Measurements from ENCODE around the gene IGF2BP3.
A peak's percentile ranks its signal among the peaks of the same experiment; 100 is the strongest.

Gene IGF2BP3

DNA sequence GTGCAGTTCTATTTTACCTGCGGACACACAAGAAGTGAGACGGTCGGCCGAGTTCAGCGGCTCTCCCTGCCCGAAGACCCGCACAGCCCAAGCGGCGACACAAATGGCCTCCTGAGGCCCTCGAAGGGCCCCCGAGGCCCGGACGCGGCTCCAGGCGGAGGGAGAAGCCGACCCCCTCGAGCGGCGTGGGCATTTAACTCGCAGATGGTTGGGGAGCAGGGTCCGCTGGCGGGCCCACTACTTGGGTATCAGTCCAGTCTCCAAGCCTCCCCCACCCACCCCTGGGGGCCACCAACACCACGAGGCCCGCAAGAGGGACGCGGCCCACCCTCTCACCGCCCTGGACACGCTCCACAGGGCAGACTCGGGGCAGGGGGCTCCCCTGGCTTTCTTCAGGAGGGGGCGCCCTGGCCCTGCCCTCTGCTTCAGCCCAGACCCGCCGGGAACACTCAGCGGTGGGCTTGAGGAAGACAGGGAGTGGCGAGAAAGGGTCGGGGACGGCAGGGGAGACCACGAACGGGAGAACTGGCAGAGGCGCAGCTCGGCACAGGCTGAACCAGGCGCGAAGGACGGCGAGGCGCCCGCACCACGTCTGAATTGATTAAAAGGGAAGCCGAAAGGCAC, 1.7 kb downstream of the IGF2BP3 start:
- no peaks in the 10 kb centered on the region for H3K9me3 ChIP-seq (ENCODE audit: low read length)
- no peak overlapping the region for H2AFZ ChIP-seq (ENCODE audit: low read depth, low read length)
- peaks cover 6% of the 10 kb centered on the region for H3K36me3 ChIP-seq (ENCODE audit: insufficient read depth, low read length)
- H3K27me3 ChIP-seq (ENCODE audit: insufficient read depth, low read length): no peaks in the 10 kb centered on the region
- H3K4me1 ChIP-seq (ENCODE audit: insufficient read depth, low read length): peaks cover 42% of the 10 kb centered on the region
- H3K4me3 ChIP-seq (ENCODE audit: low read length): peak overlapping the region; percentile 63

DNA sequence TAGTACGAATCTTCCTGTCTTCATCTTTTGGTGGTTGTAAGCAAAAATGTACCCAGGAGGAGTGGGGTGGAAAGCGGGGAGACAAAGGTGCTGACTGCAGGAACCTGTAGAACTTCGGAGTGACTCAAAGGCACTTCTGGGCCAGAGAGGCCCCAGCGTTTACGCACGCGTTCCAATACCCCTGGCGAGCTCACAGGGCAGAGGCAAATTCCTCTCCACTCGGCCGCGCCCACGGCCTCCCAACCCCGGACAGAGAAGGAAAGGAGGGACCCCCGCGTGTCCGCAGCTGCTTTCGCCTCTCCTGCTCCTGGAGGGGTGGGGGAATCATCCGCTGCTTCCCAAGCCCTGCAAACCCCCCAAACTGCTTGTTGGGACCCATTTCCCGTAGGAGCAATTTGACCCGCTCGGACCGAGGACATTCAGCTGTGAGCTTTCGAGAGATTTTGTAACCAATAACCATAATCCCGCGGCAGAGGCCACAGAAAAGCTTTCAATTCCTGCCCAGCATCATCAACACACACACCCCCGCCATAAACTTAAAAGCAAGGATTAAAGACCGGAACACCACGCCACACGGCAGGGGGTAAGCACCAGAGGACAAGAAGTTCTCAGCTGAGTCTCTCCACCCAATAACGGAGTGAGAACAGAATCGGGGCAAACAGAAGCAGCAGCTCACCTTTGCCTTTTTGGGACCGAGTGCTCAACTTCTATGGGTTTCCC, 2.3 kb downstream of the IGF2BP3 start:
- H3K36me3 ChIP-seq (ENCODE audit: insufficient read depth, low read length): peaks cover 10% of the 10 kb centered on the region
- no peaks in the 10 kb centered on the region for H3K9me3 ChIP-seq (ENCODE audit: low read length)
- H3K27me3 ChIP-seq (ENCODE audit: insufficient read depth, low read length): no peaks in the 10 kb centered on the region
- H3K4me1 ChIP-seq (ENCODE audit: insufficient read depth, low read length): peaks cover 42% of the 10 kb centered on the region
- H2AFZ ChIP-seq (ENCODE audit: low read depth, low read length): no peak overlapping the region
- peak overlapping the region; percentile 63 for H3K4me3 ChIP-seq (ENCODE audit: low read length)

DNA sequence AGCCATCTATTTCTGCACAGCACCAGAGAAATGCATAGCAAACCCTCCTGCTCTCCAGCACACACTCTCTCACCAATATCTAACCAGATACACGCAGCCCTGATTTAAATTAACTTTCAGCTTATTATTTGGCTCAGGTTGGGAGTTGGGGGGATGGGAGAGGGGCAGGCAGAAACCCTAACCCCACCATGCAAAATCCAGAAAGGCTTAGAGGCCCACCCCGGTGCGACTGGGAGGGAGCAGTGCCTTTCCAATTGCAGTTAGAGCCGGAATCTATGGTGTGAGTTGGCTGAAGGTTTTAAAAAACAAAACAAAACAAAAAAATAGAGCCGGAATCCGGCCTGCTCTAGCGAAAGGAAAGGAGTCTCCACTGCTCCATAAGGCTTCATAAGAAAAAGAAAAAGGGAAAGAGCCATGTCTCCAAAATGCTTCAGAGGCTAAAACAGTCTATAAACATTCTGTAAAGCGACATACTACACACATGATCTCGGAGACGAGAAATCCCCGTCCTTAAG, 2.9 kb downstream of the IGF2BP3 start:
- Histone ChIP-seq H3K4me3 (ENCODE audit: low read length) (peak overlapping the region; percentile 63), H3K36me3 (ENCODE audit: insufficient read depth, low read length) (peaks cover 15% of the 10 kb centered on the region), H3K27me3 (ENCODE audit: insufficient read depth, low read length) (no peaks in the 10 kb centered on the region), H2AFZ (ENCODE audit: low read depth, low read length) (no peak overlapping the region), H3K4me1 (ENCODE audit: insufficient read depth, low read length) (peaks cover 36% of the 10 kb centered on the region), H3K9me3 (ENCODE audit: low read length) (no peaks in the 10 kb centered on the region)

DNA sequence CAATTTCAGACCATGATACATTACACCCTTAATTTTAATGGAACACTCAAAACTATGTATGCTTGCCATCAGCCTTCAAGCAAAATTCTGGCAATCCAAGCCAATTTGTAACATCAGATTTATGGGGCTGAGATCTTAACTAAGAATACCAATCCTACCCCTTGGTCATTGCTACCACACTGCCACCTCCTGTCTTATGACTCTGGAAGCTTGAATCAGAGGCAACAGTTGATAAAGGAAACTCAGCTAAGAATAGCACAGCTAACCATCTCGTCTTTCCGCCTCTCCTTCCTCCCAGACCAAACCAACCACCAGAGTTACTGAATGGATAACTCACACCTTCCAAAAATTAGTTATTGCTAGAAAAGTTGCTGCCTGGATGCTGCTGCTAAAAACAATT, 7.4 kb downstream of the IGF2BP3 start:
- peaks cover 47% of the 10 kb centered on the region for H3K36me3 ChIP-seq (ENCODE audit: insufficient read depth, low read length)
- no peak overlapping the region for H3K4me3 ChIP-seq (ENCODE audit: low read length)
- H3K4me1 ChIP-seq (ENCODE audit: insufficient read depth, low read length): peaks cover 36% of the 10 kb centered on the region
- no peak overlapping the region for H2AFZ ChIP-seq (ENCODE audit: low read depth, low read length)
- no peaks in the 10 kb centered on the region for H3K9me3 ChIP-seq (ENCODE audit: low read length)
- no peaks in the 10 kb centered on the region for H3K27me3 ChIP-seq (ENCODE audit: insufficient read depth, low read length)

DNA sequence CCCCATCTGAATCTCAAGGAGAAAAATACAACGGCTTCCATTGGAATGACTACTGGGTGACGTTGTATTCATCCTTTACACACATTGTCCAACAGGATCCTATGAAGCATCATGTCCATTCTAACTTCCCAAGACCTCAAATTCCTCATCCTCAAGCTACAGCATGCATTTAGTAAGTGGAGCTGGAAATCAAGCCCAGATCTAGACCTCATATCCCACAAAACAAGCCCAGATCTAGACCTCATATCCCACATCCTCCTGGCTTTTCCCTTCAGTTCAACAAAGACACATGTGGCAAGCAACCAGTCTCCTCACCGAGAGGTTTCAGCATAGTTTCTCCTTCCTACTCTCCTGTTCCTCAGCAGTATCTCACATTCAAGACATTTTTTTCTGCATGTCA, 12.2 kb downstream of the IGF2BP3 start:
- Histone ChIP-seq H3K27me3 (ENCODE audit: insufficient read depth, low read length) (no peaks in the 10 kb centered on the region), H3K9me3 (ENCODE audit: low read length) (peaks cover 3% of the 10 kb centered on the region), H3K4me3 (ENCODE audit: low read length) (no peak overlapping the region), H3K36me3 (ENCODE audit: insufficient read depth, low read length) (peaks cover 79% of the 10 kb centered on the region), H2AFZ (ENCODE audit: low read depth, low read length) (no peak overlapping the region), H3K4me1 (ENCODE audit: insufficient read depth, low read length) (peaks cover 1% of the 10 kb centered on the region)

DNA sequence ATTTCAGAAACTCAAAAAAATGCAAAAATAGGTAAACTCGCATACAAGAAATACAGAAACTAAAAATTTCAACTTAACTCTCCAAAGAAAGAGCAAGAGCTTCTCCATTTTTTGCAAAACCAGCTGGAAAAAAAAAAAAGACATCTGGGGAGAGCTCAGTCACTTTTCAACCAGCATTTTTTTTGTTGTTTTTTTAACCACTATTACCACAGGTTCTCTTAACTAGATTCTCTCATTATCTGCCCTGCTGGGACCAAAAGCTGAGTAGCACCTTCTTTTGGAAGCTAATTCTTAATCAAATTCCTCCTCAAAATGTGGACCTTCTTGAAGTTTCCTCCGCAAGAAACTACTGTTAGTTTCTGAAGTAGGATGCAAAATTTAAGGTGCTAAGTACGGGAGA, 14.2 kb downstream of the IGF2BP3 start:
- H3K4me3 ChIP-seq (ENCODE audit: low read length): no peak overlapping the region
- H3K9me3 ChIP-seq (ENCODE audit: low read length): peaks cover 3% of the 10 kb centered on the region
- no peaks in the 10 kb centered on the region for H3K4me1 ChIP-seq (ENCODE audit: insufficient read depth, low read length)
- no peaks in the 10 kb centered on the region for H3K27me3 ChIP-seq (ENCODE audit: insufficient read depth, low read length)
- no peak overlapping the region for H2AFZ ChIP-seq (ENCODE audit: low read depth, low read length)
- peaks cover 65% of the 10 kb centered on the region for H3K36me3 ChIP-seq (ENCODE audit: insufficient read depth, low read length)

DNA sequence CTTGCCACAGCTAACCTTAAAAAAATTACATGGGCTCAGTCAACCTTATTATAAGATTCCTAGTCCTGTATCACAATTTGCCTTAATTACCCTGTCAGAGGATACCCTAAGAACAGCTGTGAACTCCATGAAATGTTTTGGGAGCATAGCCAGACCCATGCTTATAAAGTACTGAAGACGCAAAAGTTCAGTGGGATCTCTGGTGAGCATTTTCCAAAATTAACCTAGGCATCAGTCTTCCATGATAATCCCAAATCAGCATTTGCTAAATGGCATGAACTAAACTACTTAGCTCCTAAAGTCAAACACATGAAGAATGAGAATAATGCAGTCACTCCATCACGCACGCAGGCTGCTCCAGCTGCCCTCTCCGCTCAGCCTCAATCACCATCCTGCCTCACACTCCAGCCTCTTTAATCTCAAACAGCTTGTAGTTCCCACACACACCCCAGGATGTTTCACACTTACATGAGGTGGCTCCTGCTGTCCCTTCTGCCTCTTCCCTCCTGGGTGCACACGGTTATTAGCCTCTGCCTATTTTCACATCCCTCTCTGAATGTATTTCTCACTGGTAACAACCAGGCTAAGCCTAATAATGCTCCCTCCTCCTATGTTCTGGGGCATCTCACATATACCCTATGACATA, 15.3 kb downstream of the IGF2BP3 start:
- Histone ChIP-seq H3K4me1 (ENCODE audit: insufficient read depth, low read length) (no peaks in the 10 kb centered on the region), H3K9me3 (ENCODE audit: low read length) (peaks cover 3% of the 10 kb centered on the region), H2AFZ (ENCODE audit: low read depth, low read length) (no peak overlapping the region), H3K27me3 (ENCODE audit: insufficient read depth, low read length) (no peaks in the 10 kb centered on the region), H3K4me3 (ENCODE audit: low read length) (no peak overlapping the region), H3K36me3 (ENCODE audit: insufficient read depth, low read length) (peaks cover 58% of the 10 kb centered on the region)

DNA sequence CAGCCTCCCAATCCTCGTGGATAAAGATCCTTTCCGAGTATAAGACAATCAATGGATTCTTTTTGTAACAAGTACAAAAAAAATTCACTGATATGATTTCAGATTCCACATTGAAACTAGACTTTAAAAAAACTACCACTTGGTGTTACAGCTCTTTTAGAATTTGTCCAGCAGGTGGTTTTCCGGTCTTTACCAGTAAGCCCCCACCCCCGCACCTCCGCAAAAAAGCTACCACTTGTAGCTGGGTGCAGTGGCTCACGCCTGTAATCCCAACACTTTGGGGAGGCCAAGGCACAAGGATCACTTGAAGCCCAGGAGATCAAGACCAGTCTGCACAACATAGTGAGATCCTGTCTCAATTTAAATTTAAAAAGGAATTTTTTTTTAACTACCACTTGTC, 19.8 kb downstream of the IGF2BP3 start:
- Histone ChIP-seq H3K27me3 (ENCODE audit: insufficient read depth, low read length) (no peaks in the 10 kb centered on the region), H3K4me1 (ENCODE audit: insufficient read depth, low read length) (no peaks in the 10 kb centered on the region), H3K9me3 (ENCODE audit: low read length) (peaks cover 5% of the 10 kb centered on the region), H3K4me3 (ENCODE audit: low read length) (no peak overlapping the region), H2AFZ (ENCODE audit: low read depth, low read length) (no peak overlapping the region), H3K36me3 (ENCODE audit: insufficient read depth, low read length) (peaks cover 50% of the 10 kb centered on the region)

DNA sequence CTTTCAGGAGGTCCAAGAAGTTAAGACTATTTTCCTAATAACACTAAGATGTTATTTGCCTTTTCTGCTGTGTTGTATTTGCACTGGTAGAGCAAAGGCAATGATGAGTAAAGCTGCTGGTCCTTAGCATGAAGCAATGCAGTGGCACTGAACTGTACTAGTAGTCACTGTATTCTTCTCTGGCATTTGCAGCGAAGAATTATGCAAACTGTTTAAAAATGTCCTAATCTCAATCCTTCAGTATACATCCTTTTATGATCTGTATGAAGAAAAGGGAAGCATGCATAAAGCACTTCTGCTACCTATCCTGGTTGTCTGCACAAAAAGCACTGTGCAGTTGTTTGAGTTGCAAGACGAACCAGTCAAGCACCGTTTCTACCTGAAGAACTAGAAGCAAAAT, 20.4 kb downstream of the IGF2BP3 start:
- Histone ChIP-seq H2AFZ (ENCODE audit: low read depth, low read length) (no peak overlapping the region), H3K27me3 (ENCODE audit: insufficient read depth, low read length) (no peaks in the 10 kb centered on the region), H3K4me1 (ENCODE audit: insufficient read depth, low read length) (no peaks in the 10 kb centered on the region), H3K4me3 (ENCODE audit: low read length) (no peak overlapping the region), H3K9me3 (ENCODE audit: low read length) (peaks cover 5% of the 10 kb centered on the region), H3K36me3 (ENCODE audit: insufficient read depth, low read length) (peaks cover 45% of the 10 kb centered on the region)

DNA sequence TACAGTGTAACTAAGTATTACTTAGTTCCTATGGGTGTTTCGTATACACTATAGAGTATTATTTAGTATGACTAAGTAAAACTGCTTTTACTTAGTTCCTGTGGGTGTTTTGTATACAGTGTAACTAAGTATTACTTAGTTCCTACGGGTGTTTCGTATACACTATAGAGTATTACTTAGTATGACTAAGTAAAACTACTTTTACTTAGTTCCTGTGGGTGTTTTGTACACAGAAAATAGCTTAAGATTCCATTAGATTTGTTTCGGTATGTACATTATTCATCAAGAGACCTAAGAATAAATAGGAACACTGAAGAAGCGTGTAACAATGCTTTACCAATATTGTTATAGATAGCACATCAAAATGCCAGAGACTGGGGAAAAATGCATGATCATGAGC, 25.0 kb downstream of the IGF2BP3 start:
- Histone ChIP-seq H3K36me3 (ENCODE audit: insufficient read depth, low read length) (peaks cover 29% of the 10 kb centered on the region), H3K4me3 (ENCODE audit: low read length) (no peak overlapping the region), H2AFZ (ENCODE audit: low read depth, low read length) (no peak overlapping the region), H3K9me3 (ENCODE audit: low read length) (peaks cover 2% of the 10 kb centered on the region), H3K27me3 (ENCODE audit: insufficient read depth, low read length) (no peaks in the 10 kb centered on the region), H3K4me1 (ENCODE audit: insufficient read depth, low read length) (no peaks in the 10 kb centered on the region)

DNA sequence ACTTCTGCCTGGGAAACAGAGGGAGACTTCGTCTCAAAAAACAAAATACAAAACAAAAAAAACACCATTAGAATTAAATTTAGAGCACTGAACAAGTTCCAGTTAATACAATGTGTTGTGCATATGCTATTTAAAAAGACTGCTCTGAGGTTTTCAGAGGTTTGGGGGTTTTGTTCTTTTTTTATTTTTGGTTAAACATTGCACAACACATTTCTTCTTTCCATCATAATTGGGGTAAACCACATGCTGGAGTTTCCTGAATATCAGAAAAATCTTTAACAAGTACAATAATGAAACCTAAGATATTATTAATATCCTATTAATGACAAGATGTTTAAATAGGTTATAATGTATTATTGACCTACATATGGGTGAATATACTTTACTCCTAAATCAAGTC, 26.3 kb downstream of the IGF2BP3 start:
- Histone ChIP-seq H3K27me3 (ENCODE audit: insufficient read depth, low read length) (no peaks in the 10 kb centered on the region), H3K4me3 (ENCODE audit: low read length) (no peak overlapping the region), H3K4me1 (ENCODE audit: insufficient read depth, low read length) (no peaks in the 10 kb centered on the region), H2AFZ (ENCODE audit: low read depth, low read length) (no peak overlapping the region), H3K36me3 (ENCODE audit: insufficient read depth, low read length) (peaks cover 28% of the 10 kb centered on the region), H3K9me3 (ENCODE audit: low read length) (no peaks in the 10 kb centered on the region)

DNA sequence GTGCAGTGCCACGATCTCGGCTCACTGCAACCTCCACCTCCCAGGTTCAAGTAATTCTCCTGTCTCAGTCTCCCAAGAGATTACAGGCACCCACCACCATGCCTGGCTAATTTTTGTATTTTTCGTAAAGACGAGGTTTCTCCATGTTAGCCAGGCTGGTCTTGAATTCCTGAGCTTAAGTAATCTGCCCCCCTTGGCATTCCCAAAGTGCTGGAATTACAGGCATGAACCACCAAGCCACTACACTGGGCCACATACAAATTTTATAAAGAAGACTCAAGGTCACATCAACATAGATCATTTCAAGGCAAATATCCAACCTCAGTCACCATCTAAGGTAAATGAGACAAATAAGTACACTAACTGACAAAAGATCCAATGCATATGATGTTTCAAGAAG, 32.1 kb downstream of the IGF2BP3 start:
- Histone ChIP-seq H3K4me3 (ENCODE audit: low read length) (no peak overlapping the region), H3K9me3 (ENCODE audit: low read length) (no peaks in the 10 kb centered on the region), H3K4me1 (ENCODE audit: insufficient read depth, low read length) (peaks cover 12% of the 10 kb centered on the region), H3K27me3 (ENCODE audit: insufficient read depth, low read length) (no peaks in the 10 kb centered on the region), H2AFZ (ENCODE audit: low read depth, low read length) (no peak overlapping the region), H3K36me3 (ENCODE audit: insufficient read depth, low read length) (peaks cover 15% of the 10 kb centered on the region)

DNA sequence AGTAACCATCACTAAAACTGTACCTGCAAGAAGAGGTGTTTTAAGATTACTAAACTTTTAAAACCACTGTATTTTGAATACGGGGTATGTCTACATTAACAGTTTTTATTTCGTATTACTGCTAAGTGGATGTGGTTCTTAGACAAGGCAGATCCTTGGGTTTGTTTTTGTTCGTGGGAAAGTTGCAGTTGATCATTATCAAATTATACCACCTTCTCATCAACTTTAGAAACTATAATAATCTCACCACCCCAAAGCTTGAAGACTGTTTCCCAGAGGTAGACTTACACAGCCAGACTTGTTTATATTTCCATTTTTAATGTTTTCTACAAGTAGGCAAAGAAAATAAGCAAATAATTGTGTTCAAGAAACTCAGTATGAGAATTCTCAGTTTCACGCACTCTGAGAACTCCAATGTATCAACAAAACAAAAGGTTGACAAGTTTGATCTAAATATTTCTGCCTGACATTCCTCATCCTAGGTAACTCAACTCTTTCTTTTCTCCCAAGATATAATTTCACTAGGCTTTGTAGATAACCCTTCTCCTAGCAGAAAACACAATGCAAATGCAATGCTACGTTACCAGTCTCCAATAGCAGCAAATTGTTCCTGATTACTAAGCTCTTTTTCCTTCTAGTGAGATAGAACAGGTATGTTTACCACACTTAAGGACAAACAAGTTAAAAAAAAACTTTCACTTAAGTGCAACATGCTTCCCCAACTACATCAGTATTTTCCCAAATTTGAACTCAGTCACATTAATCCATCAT, 36.0 kb downstream of the IGF2BP3 start:
- Histone ChIP-seq H2AFZ (ENCODE audit: low read depth, low read length) (no peak overlapping the region), H3K36me3 (ENCODE audit: insufficient read depth, low read length) (peaks cover 8% of the 10 kb centered on the region), H3K4me3 (ENCODE audit: low read length) (no peak overlapping the region), H3K9me3 (ENCODE audit: low read length) (no peaks in the 10 kb centered on the region), H3K4me1 (ENCODE audit: insufficient read depth, low read length) (peaks cover 26% of the 10 kb centered on the region), H3K27me3 (ENCODE audit: insufficient read depth, low read length) (no peaks in the 10 kb centered on the region)
